ENCODE measurements around the gene AGPS. TPM values are rescaled to one million over a fixed set of nuclear protein-coding genes. Genes with fewer than 3 reads are reported as not detected.
A peak's percentile ranks its signal among the peaks of the same experiment; 100 is the strongest.

AGPS gene
- polyA plus RNA-seq, 1 of the 3 experiments (the other 2 are of a cell fraction), result 10.9 TPM

DNA sequence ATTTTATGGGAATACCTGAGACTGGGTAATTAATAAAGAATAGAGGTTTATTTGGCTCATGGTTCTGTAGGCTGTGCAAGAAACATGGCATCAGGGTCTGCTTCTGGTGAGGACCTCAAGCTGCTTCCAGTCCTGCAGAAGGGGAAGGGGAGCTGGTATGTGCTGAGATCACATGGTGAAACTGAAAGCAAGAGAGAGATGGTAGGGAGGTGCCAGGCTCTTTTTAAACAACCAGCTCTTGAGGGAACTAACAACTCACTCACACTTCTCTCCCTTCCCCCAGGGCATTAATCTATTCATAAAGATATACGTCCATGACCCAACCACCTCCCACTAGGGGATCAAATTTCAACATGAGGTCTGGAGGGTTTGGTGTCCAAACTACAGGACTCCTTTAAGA lies 40.1 kb downstream of the AGPS start:
- DNase-seq, result no peak
- Histone ChIP-seq H3K4me3 (ENCODE audit: low read depth in 2 of 2, low read length in 1 of 2) (no peak overlapping the region), H3F3A (replicated peaks; ENCODE audit: insufficient read depth) (peaks cover 6% of the 10 kb centered on the region), H3K36me3 (replicated peaks in 1 of 2; ENCODE audit: control insufficient read depth in 1 of 2, insufficient read depth in 2 of 2, low read length in 1 of 2) (peaks cover 24 to 70% of the 10 kb centered on the region in 2 experiments), H3K4me2 (no peak overlapping the region), H3K27ac (ENCODE audit: low read depth in 2 of 2, low read length in 1 of 2) (no peak overlapping the region), H3K9ac (no peak overlapping the region), H3K4me1 (ENCODE audit: control insufficient read depth in 1 of 2, insufficient read depth in 2 of 2, low read depth in 1 of 2, low read length in 1 of 2) (0 out of 4 replicates have a peak, but pooled peaks cover 0 to 5% of the 10 kb centered on the region in 2 experiments), H2AFZ (ENCODE audit: low read depth) (no peak overlapping the region), H3K27me3 (ENCODE audit: insufficient read depth) (no peaks in the 10 kb centered on the region), H3K9me2 (no peaks in the 10 kb centered on the region), H4K20me1 (ENCODE audit: insufficient read depth) (no peaks in the 10 kb centered on the region), H3K79me2 (ENCODE audit: insufficient read depth) (peaks cover 81% of the 10 kb centered on the region), H3K9me3 (peaks cover 21% of the 10 kb centered on the region; the same call in 1 of the 2 replicates)
- POLR2A ChIA-PET, result no interaction called here
- TF ChIP-seq GABPA (IDR thresholded peaks at IDR 0.05; ENCODE audit: low read depth) (no peak), FOXJ3 (CRISPR knock-in tag; IDR thresholded peaks at IDR 0.05) (no peak), RXRA (IDR thresholded peaks at IDR 0.05; ENCODE audit: borderline replicate concordance, low read depth) (no peak), TCF12 (IDR thresholded peaks at IDR 0.05) (no peak), MEF2A (IDR thresholded peaks at IDR 0.05; ENCODE audit: borderline replicate concordance, low read depth) (no peak), ELF1 (IDR thresholded peaks at IDR 0.05) (no peak), RFX5 (IDR thresholded peaks at IDR 0.05; ENCODE audit: low read length) (no peak), POLR2AphosphoS5 (IDR thresholded peaks at IDR 0.05; ENCODE audit: low read depth, low read length) (no peak), NFIC (IDR thresholded peaks at IDR 0.05; ENCODE audit: borderline replicate concordance) (no peak), EZH2phosphoT487 (IDR thresholded peaks at IDR 0.05; ENCODE audit: borderline replicate concordance, low read depth) (no peak), GATA2 (CRISPR knock-in tag; IDR thresholded peaks at IDR 0.05) (no peak), FOSL2 (IDR thresholded peaks at IDR 0.05; ENCODE audit: borderline replicate concordance, low read depth) (no peak), JUND (IDR thresholded peaks at IDR 0.05) (no peak), SMC3 (IDR thresholded peaks at IDR 0.05; ENCODE audit: low read depth, low read length) (no peak)
- TF ChIP-seq, protein P1, sequence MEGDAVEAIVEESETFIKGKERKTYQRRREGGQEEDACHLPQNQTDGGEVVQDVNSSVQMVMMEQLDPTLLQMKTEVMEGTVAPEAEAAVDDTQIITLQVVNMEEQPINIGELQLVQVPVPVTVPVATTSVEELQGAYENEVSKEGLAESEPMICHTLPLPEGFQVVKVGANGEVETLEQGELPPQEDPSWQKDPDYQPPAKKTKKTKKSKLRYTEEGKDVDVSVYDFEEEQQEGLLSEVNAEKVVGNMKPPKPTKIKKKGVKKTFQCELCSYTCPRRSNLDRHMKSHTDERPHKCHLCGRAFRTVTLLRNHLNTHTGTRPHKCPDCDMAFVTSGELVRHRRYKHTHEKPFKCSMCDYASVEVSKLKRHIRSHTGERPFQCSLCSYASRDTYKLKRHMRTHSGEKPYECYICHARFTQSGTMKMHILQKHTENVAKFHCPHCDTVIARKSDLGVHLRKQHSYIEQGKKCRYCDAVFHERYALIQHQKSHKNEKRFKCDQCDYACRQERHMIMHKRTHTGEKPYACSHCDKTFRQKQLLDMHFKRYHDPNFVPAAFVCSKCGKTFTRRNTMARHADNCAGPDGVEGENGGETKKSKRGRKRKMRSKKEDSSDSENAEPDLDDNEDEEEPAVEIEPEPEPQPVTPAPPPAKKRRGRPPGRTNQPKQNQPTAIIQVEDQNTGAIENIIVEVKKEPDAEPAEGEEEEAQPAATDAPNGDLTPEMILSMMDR (IDR thresholded peaks at IDR 0.05), result no peak
- TF ChIP-seq, protein P2, sequence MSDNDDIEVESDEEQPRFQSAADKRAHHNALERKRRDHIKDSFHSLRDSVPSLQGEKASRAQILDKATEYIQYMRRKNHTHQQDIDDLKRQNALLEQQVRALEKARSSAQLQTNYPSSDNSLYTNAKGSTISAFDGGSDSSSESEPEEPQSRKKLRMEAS (IDR thresholded peaks at IDR 0.05; ENCODE audit: low read depth), result no peak
- TF ChIP-seq, protein P3, sequence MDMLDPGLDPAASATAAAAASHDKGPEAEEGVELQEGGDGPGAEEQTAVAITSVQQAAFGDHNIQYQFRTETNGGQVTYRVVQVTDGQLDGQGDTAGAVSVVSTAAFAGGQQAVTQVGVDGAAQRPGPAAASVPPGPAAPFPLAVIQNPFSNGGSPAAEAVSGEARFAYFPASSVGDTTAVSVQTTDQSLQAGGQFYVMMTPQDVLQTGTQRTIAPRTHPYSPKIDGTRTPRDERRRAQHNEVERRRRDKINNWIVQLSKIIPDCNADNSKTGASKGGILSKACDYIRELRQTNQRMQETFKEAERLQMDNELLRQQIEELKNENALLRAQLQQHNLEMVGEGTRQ (IDR thresholded peaks at IDR 0.05; ENCODE audit: borderline replicate concordance, low read depth, low read length), result no peak
- WGBS (ENCODE audit: low lambda C conversion rate), result 91% methylated on average over 1 of the region's 1 CpG
- CTCF ChIA-PET, result interaction anchor here (1.4 kb wide), 1 partner anchor 17 kb away, joined by 5 read pairs; no protein-coding TSS in a partner anchor

DNA sequence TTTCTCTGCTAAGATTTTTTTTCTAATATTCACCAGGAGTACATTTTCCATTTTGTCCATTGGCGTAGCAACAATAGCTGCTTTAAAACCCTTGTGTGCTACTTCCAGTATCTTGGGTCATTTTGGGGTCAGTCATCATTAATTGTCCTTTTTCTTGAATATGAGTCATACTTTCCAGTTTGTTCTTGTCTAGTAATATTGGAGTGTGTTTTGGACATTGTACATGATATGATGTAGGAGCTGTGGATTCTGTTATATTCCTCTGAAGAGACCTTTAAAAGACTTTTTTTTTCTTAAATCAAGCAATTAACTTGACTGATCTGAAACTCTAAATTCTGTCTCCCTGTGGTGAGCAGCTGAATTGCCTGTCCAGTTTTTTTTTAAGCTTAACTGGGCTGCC lies 40.8 kb downstream of the AGPS start:
- WGBS (ENCODE audit: low lambda C conversion rate), result 100% methylated on average over 1 of the region's 1 CpG
- no peak overlapping the region for H3K4me2 ChIP-seq
- H3K79me2 ChIP-seq (ENCODE audit: insufficient read depth), result peaks cover 74% of the 10 kb centered on the region
- TF ChIP-seq SIN3A (IDR thresholded peaks at IDR 0.05; ENCODE audit: borderline replicate concordance, low read depth, low read length), result no peak
- TF ChIP-seq, protein P1 (IDR thresholded peaks at IDR 0.05), result 0 out of 2 replicates have a peak, but pooled peaks have one; percentile 9
- no peaks in the 10 kb centered on the region for H4K20me1 ChIP-seq (ENCODE audit: insufficient read depth)
- H3K9me3 ChIP-seq, result peaks cover 21% of the 10 kb centered on the region; the same call in 1 of the 2 replicates
- no peak overlapping the region for H2AFZ ChIP-seq (ENCODE audit: low read depth)
- ChIA-PET CTCF (interaction anchor here (1.2 to 1.4 kb wide), 2 partner anchors 17 to 19 kb away, joined by 4 to 5 read pairs; no protein-coding TSS in a partner anchor), POLR2A (no interaction called here)
- no peak overlapping the region for H3K9ac ChIP-seq
- no peak overlapping the region for H3K4me3 ChIP-seq (ENCODE audit: low read depth in 2 of 2, low read length in 1 of 2)
- DNase-seq, result no peak
- H3K27me3 ChIP-seq (ENCODE audit: insufficient read depth), result no peaks in the 10 kb centered on the region
- peaks cover 28 to 71% of the 10 kb centered on the region in 2 experiments for H3K36me3 ChIP-seq (replicated peaks in 1 of 2; ENCODE audit: control insufficient read depth in 1 of 2, insufficient read depth in 2 of 2, low read length in 1 of 2)
- H3K9me2 ChIP-seq, result no peaks in the 10 kb centered on the region
- no peak overlapping the region for H3K27ac ChIP-seq (ENCODE audit: low read depth in 2 of 2, low read length in 1 of 2)
- H3F3A ChIP-seq (replicated peaks; ENCODE audit: insufficient read depth), result peaks cover 6% of the 10 kb centered on the region
- 0 out of 4 replicates have a peak, but pooled peaks cover 0 to 5% of the 10 kb centered on the region in 2 experiments for H3K4me1 ChIP-seq (ENCODE audit: control insufficient read depth in 1 of 2, insufficient read depth in 2 of 2, low read depth in 1 of 2, low read length in 1 of 2)

Data from SK-N-SH (cell line).